ENCODE data around the gene SLCO3A1. TPM values are rescaled to one million over a fixed set of nuclear protein-coding genes. Genes with fewer than 3 reads are reported as not detected.

Gene SLCO3A1
- total RNA-seq, 2 donors from 2014 or later, result 7.2 to 11.4 TPM

DNA sequence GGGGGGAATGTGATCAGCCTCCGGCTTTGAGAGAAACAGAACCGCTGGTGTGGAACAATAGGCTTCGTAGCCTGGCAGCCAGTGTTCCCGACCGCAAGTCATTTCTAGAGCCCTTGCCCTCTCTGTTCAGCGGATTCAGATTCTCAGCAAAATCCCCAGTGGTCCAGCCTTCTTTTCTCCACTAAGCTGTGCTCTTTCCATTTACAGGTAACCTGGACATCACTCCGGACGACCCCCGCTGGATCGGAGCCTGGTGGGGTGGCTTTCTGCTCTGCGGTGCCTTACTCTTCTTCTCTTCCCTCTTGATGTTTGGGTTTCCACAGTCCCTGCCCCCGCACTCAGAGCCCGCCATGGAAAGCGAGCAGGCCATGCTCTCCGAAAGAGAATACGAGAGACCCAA, 250.6 kb downstream of the SLCO3A1 start:
- 91 to 93% methylated on average over 14 to 16 of the region's 16 CpGs for WGBS, 2 experiments (ENCODE audit: insufficient coverage in 1 of 2, insufficient read length in 1 of 2)
- no peak for DNase-seq
- Histone ChIP-seq H3K9me3 (ENCODE audit: control insufficient read depth, low read length) (peaks cover 4% of the 10 kb centered on the region), H3K27me3 (ENCODE audit: control insufficient read depth, insufficient read depth, low read length, poor library complexity, severe bottlenecking) (no peaks in the 10 kb centered on the region), H3K4me3 (ENCODE audit: low read length) (no peak overlapping the region), H3K4me1 (ENCODE audit: control insufficient read depth, insufficient read depth, low read length) (no peaks in the 10 kb centered on the region), H3K9ac (ENCODE audit: extremely low read depth, low read length, poor library complexity, severe bottlenecking) (no peak overlapping the region), H3K36me3 (ENCODE audit: control insufficient read depth, insufficient read depth, low read length) (no peaks in the 10 kb centered on the region), H3K27ac (ENCODE audit: low read depth, low read length) (no peak overlapping the region)
- TF ChIP-seq, protein P1, sequence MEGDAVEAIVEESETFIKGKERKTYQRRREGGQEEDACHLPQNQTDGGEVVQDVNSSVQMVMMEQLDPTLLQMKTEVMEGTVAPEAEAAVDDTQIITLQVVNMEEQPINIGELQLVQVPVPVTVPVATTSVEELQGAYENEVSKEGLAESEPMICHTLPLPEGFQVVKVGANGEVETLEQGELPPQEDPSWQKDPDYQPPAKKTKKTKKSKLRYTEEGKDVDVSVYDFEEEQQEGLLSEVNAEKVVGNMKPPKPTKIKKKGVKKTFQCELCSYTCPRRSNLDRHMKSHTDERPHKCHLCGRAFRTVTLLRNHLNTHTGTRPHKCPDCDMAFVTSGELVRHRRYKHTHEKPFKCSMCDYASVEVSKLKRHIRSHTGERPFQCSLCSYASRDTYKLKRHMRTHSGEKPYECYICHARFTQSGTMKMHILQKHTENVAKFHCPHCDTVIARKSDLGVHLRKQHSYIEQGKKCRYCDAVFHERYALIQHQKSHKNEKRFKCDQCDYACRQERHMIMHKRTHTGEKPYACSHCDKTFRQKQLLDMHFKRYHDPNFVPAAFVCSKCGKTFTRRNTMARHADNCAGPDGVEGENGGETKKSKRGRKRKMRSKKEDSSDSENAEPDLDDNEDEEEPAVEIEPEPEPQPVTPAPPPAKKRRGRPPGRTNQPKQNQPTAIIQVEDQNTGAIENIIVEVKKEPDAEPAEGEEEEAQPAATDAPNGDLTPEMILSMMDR (conservative IDR thresholded peaks at IDR 0.05), result peak; percentile 30
- H3K36me3 Mint-ChIP-seq (ENCODE audit: low read depth), result no peaks in the 10 kb centered on the region
- H3K27me3 Mint-ChIP-seq (ENCODE audit: insufficient read depth), result no peaks in the 10 kb centered on the region
- peaks cover 8% of the 10 kb centered on the region for H3K4me1 Mint-ChIP-seq
- peaks cover 3% of the 10 kb centered on the region for H3K9me3 Mint-ChIP-seq
- H3K27ac Mint-ChIP-seq, result no peak overlapping the region
- no peak overlapping the region for H3K4me3 Mint-ChIP-seq

DNA sequence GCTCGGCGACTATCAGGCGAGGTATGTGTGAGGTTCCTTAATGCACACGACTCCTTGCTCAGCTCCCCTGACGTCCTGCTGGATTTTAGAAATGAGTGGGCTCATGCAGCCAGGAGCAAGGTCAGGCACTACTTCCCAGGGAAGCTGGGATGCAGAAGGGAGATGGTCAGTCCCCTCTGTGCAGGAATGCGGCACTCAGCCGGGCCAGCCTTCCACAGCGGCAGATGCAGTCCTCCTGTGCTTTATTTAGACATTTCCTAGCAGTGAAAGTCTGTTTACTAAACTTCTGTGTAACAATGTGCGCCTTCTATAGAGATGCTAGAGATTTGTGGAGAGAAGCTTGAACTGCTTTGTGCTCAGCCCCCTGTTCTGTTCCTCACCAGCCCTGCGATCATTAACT, 252.1 kb downstream of the SLCO3A1 start:
- 82 to 91% methylated on average over 9 to 10 of the region's 10 CpGs for WGBS, 2 experiments (ENCODE audit: insufficient coverage in 1 of 2, insufficient read length in 1 of 2)
- no peaks in the 10 kb centered on the region for H3K27me3 Mint-ChIP-seq (ENCODE audit: insufficient read depth)
- peaks cover 7% of the 10 kb centered on the region for H3K4me1 Mint-ChIP-seq
- Histone ChIP-seq H3K9ac (ENCODE audit: extremely low read depth, low read length, poor library complexity, severe bottlenecking) (no peak overlapping the region), H3K27ac (ENCODE audit: low read depth, low read length) (no peak overlapping the region), H3K36me3 (ENCODE audit: control insufficient read depth, insufficient read depth, low read length) (no peaks in the 10 kb centered on the region), H3K27me3 (ENCODE audit: control insufficient read depth, insufficient read depth, low read length, poor library complexity, severe bottlenecking) (no peaks in the 10 kb centered on the region), H3K4me3 (ENCODE audit: low read length) (no peak overlapping the region), H3K4me1 (ENCODE audit: control insufficient read depth, insufficient read depth, low read length) (no peaks in the 10 kb centered on the region), H3K9me3 (ENCODE audit: control insufficient read depth, low read length) (peaks cover 2% of the 10 kb centered on the region)
- DNase-seq, result no peak
- no peak overlapping the region for H3K4me3 Mint-ChIP-seq
- H3K27ac Mint-ChIP-seq, result no peak overlapping the region
- H3K9me3 Mint-ChIP-seq, result peaks cover 3% of the 10 kb centered on the region
- H3K36me3 Mint-ChIP-seq (ENCODE audit: low read depth), result no peaks in the 10 kb centered on the region
- TF ChIP-seq, protein P1 (conservative IDR thresholded peaks at IDR 0.05), result no peak

DNA sequence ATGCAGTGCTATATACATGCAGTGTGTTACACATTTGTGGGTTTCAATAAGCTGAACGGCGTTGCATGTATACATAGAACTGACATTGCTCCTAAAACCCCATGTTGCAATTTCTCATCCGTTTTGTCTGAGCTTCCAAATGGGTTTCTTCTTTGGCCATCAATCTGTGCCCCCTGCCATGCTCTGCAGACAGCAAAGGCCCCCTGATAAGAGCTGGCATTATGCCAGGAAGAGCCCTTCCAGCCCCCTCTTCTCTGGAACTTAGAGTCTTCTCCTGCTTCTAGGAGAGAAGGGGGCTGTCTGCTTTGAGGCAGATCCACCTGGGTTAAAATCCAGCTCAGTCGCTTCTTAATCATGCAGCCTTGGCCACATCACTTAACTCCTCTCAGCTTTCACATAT, 254.0 kb downstream of the SLCO3A1 start:
- DNase-seq, result no peak
- Histone ChIP-seq H3K27me3 (ENCODE audit: control insufficient read depth, insufficient read depth, low read length, poor library complexity, severe bottlenecking) (no peaks in the 10 kb centered on the region), H3K27ac (ENCODE audit: low read depth, low read length) (no peak overlapping the region), H3K36me3 (ENCODE audit: control insufficient read depth, insufficient read depth, low read length) (no peaks in the 10 kb centered on the region), H3K9me3 (ENCODE audit: control insufficient read depth, low read length) (no peaks in the 10 kb centered on the region), H3K4me3 (ENCODE audit: low read length) (no peak overlapping the region), H3K9ac (ENCODE audit: extremely low read depth, low read length, poor library complexity, severe bottlenecking) (no peak overlapping the region), H3K4me1 (ENCODE audit: control insufficient read depth, insufficient read depth, low read length) (no peaks in the 10 kb centered on the region)
- Mint-ChIP-seq H3K9me3 (no peaks in the 10 kb centered on the region), H3K27ac (no peak overlapping the region), H3K4me1 (peaks cover 7% of the 10 kb centered on the region), H3K4me3 (no peak overlapping the region), H3K36me3 (ENCODE audit: low read depth) (no peaks in the 10 kb centered on the region), H3K27me3 (ENCODE audit: insufficient read depth) (no peaks in the 10 kb centered on the region)
- TF ChIP-seq, protein P1 (conservative IDR thresholded peaks at IDR 0.05), result no peak
- WGBS, 2 experiments (ENCODE audit: insufficient coverage in 1 of 2, insufficient read length in 1 of 2), result 86 to 92% methylated on average over 3 to 4 of the region's 4 CpGs

Data from endodermal cell (in vitro differentiated cells).